Small intestine (tissue), 7 donors: Measurements from ENCODE around the gene MVB12B. TPM values are rescaled to one million over a fixed set of nuclear protein-coding genes. Genes with fewer than 3 reads are reported as not detected.

Source experiments
- DNase-seq, 2 donors: peaks; one replicate each; pipeline versions ENCODE4 v3.0.0 to v3.0.0-alpha.2; 2013
- FAIRE-seq: peaks from 2 replicates; lab custom pipeline; 2012; peaks lifted over from hg19 to GRCh38; lab: Jason Lieb, UNC
- H3K27ac ChIP-seq, 3 donors: one replicate each; pipeline ENCODE4 v1.5.1; 2013; ENCODE audit warnings: low read length in 2 of 3, mild to moderate bottlenecking in 2 of 3, control low read depth in 1 of 3, inconsistent platforms in 1 of 3, low read depth in 1 of 3, moderate library complexity in 1 of 3
- H3K27me3 ChIP-seq, 3 donors: one replicate each; pipeline ENCODE4 v1.6.1; 2013; ENCODE audit warnings: low read length in 3 of 3, inconsistent platforms in 1 of 3; ENCODE audit not compliant: control insufficient read depth in 3 of 3, insufficient read depth in 3 of 3
- H3K36me3 ChIP-seq, 3 donors: one replicate each; pipeline ENCODE4 v1.6.1; 2013; ENCODE audit warnings: low read length in 3 of 3, inconsistent platforms in 1 of 3, low read depth in 1 of 3, mild to moderate bottlenecking in 1 of 3, moderate library complexity in 1 of 3; ENCODE audit not compliant: control insufficient read depth in 3 of 3, insufficient read depth in 2 of 3
- H3K4me1 ChIP-seq, 3 donors: one replicate each; pipeline ENCODE4 v1.6.1; 2013; ENCODE audit warnings: low read length in 2 of 3, inconsistent platforms in 1 of 3, low read depth in 1 of 3, mild to moderate bottlenecking in 1 of 3, moderate library complexity in 1 of 3; ENCODE audit not compliant: control insufficient read depth in 3 of 3, insufficient read depth in 2 of 3
- H3K4me3 ChIP-seq, 3 donors: one replicate each; pipeline ENCODE4 v1.5.1; 2013; ENCODE audit warnings: low read length in 3 of 3, control low read depth in 1 of 3, inconsistent platforms in 1 of 3, low read depth in 1 of 3, mild to moderate bottlenecking in 1 of 3, moderate library complexity in 1 of 3
- H3K9me3 ChIP-seq, 2 donors: one replicate each; pipeline ENCODE4 v1.6.1; 2013; ENCODE audit warnings: low read depth in 1 of 2, low read length in 1 of 2; ENCODE audit not compliant: control insufficient read depth in 2 of 2, insufficient read depth in 1 of 2
- WGBS, 3 donors: extraction: QIAGEN DNeasy Blood & Tissue Kit; methylation state at CpG; one replicate each; pipeline ENCODE4 v1.1.7; 2013; 5-methylcytosine and 5-hydroxymethylcytosine counted together
- polyA plus RNA-seq, 4 donors: library from polyadenylated mRNA; stranded (reverse) in 3 of 4; unstranded in 1 of 4; fragments of 200-250 nt in 3 of 4; fragments of 120-200 nt in 1 of 4; gene quantifications; one replicate each; pipeline versions ENCODE4 v1.2.1 to v1.2.3, GENCODE V29; 2013
- donor health status: healthy with polysubstance abuse.
- donor health status: control.
- donor health status: control.
- donor health status: Bipolar disorder and iron deficiency.
- donor health status: healthy.

MVB12B gene
- polyA plus RNA-seq, 4 donors, result 1.6 to 10.0 (median 4.2) TPM

GRCh38 chr9:126400571-126400970 is 73.9 kb downstream of the MVB12B start:
- FAIRE-seq (no peak), DNase-seq (no peak)
- Histone ChIP-seq H3K36me3 (peaks cover 0 to 64% (median 2%) of the 10 kb centered on the region in 3 donors), H3K9me3 (no peaks in the 10 kb centered on the region), H3K4me1 (no peaks in the 10 kb centered on the region), H3K27me3 (no peaks in the 10 kb centered on the region), H3K27ac (no peak overlapping the region), H3K4me3 (no peak overlapping the region)
- WGBS, 3 donors, result 85 to 95% (median 92%) methylated on average over 11 of the region's 11 CpGs

DNA sequence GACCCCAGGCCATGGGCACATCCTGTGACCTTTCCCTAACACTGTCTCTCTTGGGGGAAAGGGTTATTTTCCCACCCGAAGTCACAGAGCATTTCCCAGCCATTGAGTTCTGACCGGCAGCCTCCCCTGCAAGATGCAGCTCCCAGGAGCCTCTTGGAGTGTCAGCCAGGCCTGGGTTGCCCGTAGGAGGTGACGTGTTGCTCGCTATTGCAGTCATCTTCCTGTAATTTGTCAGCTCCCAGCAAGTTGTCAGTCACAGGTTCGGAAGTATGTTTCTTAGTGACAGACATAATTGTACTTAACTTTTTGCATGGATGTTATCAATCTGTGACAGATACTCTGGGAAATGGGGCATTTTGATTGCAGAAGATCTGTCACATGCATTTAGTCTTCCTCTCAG is 74.5 kb downstream of the MVB12B start:
- WGBS, 3 donors, result 65 to 83% (median 82%) methylated on average over 6 of the region's 6 CpGs
- no peak for DNase-seq
- Histone ChIP-seq H3K36me3 (peaks cover 0 to 66% (median 2%) of the 10 kb centered on the region in 3 donors), H3K9me3 (no peaks in the 10 kb centered on the region), H3K27me3 (no peaks in the 10 kb centered on the region), H3K4me3 (no peak overlapping the region), H3K4me1 (no peaks in the 10 kb centered on the region), H3K27ac (no peak overlapping the region)
- no peak for FAIRE-seq

DNA sequence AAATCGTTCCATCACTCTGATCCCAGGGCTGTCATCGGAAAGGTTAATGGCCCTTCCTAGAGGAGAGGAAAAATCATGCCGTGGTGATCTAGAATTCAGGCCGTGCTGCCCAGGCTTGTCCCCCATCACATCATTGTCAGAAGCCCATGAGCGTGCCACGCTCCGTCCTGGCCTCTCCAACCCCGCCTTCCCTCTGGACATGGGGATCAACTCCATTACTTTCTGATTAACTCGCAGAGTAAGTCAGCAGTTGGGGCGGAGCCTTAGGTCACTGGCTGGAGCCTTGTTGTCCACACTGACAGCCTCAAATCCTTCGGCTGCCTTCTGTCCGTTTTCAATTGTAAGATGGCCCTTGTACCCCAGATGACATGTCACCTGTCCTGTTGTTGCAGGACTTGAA is 75.0 kb downstream of the MVB12B start:
- 90 to 94% (median 90%) methylated on average over 12 of the region's 12 CpGs for WGBS, 3 donors
- H3K4me1 ChIP-seq, result no peaks in the 10 kb centered on the region
- DNase-seq, result no peak
- no peak for FAIRE-seq
- H3K4me3 ChIP-seq, result no peak overlapping the region
- H3K27ac ChIP-seq, result no peak overlapping the region
- no peaks in the 10 kb centered on the region for H3K27me3 ChIP-seq
- H3K36me3 ChIP-seq, result peaks cover 0 to 65% (median 0%) of the 10 kb centered on the region in 3 donors
- H3K9me3 ChIP-seq, result no peaks in the 10 kb centered on the region

- no peaks in the 10 kb centered on the region for H3K27me3 ChIP-seq
- H3K4me3 ChIP-seq, result no peak overlapping the region
- FAIRE-seq (no peak), DNase-seq (no peak)
- no peaks in the 10 kb centered on the region for H3K4me1 ChIP-seq
- WGBS, 3 donors, result 89 to 91% (median 90%) methylated on average over 5 of the region's 5 CpGs
- no peaks in the 10 kb centered on the region for H3K9me3 ChIP-seq
- H3K27ac ChIP-seq, result no peak overlapping the region
- H3K36me3 ChIP-seq, result peaks cover 0 to 60% (median 0%) of the 10 kb centered on the region in 3 donors
Observed at GRCh38 chr9:126403397-126403796, 76.8 kb downstream of the MVB12B start.

GRCh38 chr9:126404459-126404858 is 77.8 kb downstream of the MVB12B start:
- 87 to 91% (median 90%) methylated on average over 14 of the region's 14 CpGs for WGBS, 3 donors
- Histone ChIP-seq H3K27me3 (no peaks in the 10 kb centered on the region), H3K9me3 (no peaks in the 10 kb centered on the region), H3K36me3 (peaks cover 0 to 58% (median 0%) of the 10 kb centered on the region in 3 donors), H3K27ac (no peak overlapping the region), H3K4me1 (no peaks in the 10 kb centered on the region), H3K4me3 (no peak overlapping the region)
- FAIRE-seq (no peak), DNase-seq (no peak)

GRCh38 chr9:126406075-126406667 is 79.5 kb downstream of the MVB12B start:
- Histone ChIP-seq H3K4me1 (no peaks in the 10 kb centered on the region), H3K4me3 (no peak overlapping the region), H3K36me3 (peaks cover 0 to 47% (median 0%) of the 10 kb centered on the region in 3 donors), H3K27ac (peak overlapping the region in 1 of 3 donors; percentile 17), H3K9me3 (no peaks in the 10 kb centered on the region), H3K27me3 (no peaks in the 10 kb centered on the region)
- 82 to 95% (median 92%) methylated on average over 10 of the region's 10 CpGs for WGBS, 3 donors
- FAIRE-seq (no peak), DNase-seq (no peak)

DNA sequence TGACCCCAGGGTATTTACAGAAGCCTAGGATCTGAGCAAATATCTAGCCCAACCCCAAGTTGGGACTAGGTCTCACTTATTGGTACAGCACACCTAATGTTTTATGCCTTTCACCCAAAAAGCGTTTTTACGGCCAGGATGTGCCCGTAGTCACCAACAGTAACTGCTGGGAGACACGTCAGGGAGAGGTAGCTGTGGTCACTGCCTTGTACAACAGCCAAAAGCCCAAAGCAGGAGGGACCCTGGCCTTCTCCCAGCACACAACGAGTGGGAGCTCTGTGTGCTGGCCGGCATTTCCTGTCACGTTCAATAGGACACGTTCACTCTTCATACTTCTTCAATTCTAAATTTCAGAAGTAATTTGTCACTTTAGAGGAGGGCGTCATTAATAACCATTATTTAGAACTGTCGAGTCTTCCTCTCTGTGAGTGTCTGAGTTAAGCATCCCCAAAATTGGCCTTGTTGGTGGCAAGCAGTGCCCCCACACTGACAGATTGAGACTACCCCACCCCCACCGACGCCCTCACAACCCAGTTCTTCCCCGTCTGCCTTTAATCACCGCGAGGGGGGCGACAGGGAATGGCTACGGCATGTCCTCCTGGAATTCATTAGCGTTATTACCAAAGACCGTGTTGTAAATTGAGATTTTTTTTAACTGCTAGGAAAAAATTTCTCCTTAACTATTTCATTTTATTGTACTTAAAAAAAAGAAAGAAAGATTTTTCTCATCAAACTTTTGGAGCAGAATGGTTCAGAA is 80.7 kb downstream of the MVB12B start:
- H3K4me3 ChIP-seq, result no peak overlapping the region
- H3K36me3 ChIP-seq, result peaks cover 0 to 46% (median 2%) of the 10 kb centered on the region in 3 donors
- H3K4me1 ChIP-seq, result no peaks in the 10 kb centered on the region
- 75 to 94% (median 87%) methylated on average over 19 of the region's 19 CpGs for WGBS, 3 donors
- no peak for DNase-seq
- no peaks in the 10 kb centered on the region for H3K27me3 ChIP-seq
- peak overlapping the region in 1 of 3 donors; percentile 28 for H3K27ac ChIP-seq
- H3K9me3 ChIP-seq, result no peaks in the 10 kb centered on the region
- no peak for FAIRE-seq

GRCh38 chr9:126408004-126408403 is 81.4 kb downstream of the MVB12B start:
- WGBS, 3 donors, result 93 to 97% (median 97%) methylated on average over 10 of the region's 10 CpGs
- DNase-seq (no peak), FAIRE-seq (no peak)
- peaks cover 0 to 41% (median 2%) of the 10 kb centered on the region in 3 donors for H3K36me3 ChIP-seq
- H3K4me1 ChIP-seq, result no peaks in the 10 kb centered on the region
- H3K9me3 ChIP-seq, result no peaks in the 10 kb centered on the region
- no peak overlapping the region for H3K27ac ChIP-seq
- H3K4me3 ChIP-seq, result no peak overlapping the region
- H3K27me3 ChIP-seq, result no peaks in the 10 kb centered on the region
